ENCODE data around the gene ARSI.

Gene ARSI

DNA sequence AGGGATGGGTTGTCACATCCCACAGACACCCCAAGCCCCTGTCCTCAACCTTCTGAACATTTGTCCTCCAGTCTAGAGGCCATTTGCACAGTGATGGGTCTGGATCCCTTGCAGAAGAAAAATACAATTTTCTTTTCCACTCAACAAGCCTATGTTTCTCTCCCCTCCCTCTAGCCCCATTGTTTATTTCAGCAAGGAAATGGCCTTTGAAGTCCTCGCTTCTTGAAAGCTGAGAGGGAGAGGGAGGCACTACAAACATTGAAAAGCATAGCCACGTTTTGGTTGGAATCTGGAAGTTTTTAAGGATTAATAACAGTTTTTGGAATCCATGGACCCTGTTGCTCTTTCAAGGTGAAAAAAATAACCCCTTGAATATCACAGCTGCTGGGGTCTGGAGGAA is 24.0 kb upstream of the ARSI start:
- no peak for DNase-seq (ENCODE audit: low spot score)

DNA sequence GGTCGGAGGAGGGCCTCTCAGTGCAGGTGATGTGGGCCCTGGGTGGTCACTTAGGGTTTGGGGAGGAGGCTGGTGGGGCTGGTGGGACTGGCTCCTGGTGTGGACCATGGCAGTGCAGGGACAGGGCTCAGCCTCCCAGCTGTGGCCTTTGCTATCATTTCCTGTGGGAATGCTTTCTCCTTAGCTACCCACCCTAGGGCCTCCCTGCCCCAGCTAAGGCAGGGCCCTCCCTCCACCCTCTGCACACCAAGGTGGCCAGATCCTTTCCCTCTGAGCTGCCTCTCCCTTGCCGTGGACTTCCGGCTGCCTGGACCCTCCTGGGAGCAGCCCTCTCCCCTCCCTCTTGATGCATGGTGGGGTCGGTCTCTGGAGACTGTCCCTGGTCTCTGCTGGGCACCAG is 22.7 kb upstream of the ARSI start:
- DNase-seq (ENCODE audit: low spot score) = no peak

DNA sequence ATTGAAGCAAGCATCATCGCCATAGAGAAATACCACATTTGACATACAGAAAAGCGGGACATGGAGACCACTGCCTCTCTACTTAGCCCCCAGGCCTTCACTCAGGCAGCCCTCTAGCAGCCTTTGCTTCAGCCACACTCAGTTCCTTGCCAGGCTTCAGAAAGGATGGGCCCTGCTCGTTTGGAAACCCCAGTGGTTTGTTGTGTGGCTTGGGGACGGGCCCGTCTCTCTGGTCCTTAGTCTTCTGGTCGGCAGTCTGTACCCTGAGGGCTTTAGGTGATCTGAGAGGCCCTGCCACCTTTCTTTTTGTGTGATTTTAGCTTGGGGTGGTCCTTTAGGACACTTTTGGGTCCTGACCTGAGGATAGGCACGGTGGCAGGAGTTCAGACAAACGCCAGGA is 21.1 kb upstream of the ARSI start:
- DNase-seq (ENCODE audit: low spot score) = no peak

DNA sequence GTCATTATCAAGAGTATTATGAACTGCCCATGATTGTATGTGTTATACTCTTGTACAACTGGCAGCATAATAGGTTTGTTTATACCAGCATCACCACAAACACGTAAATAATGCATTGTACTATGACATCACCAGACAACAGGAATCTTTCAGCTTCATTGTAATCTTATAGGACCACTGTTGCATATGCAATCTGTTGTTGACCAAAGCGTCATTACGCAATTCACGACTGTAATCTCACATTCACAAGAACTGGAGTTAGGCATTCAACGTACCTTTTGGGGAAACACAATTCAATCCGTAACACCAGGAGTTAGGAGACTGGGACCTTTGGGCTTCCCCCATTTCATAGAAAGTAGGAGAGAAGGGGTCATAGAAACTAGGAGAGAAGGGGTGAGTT is 20.4 kb upstream of the ARSI start:
- no peak for DNase-seq (ENCODE audit: low spot score)

- DNase-seq (ENCODE audit: low spot score) = no peak
Measured at GRCh38 chr5:150322202-150322601, 19.5 kb upstream of the ARSI start.

GRCh38 chr5:150321784-150322183 is 19.1 kb upstream of the ARSI start:
- DNase-seq (ENCODE audit: low spot score) = no peak

GRCh38 chr5:150321211-150321610 is 18.5 kb upstream of the ARSI start:
- no peak for DNase-seq (ENCODE audit: low spot score)

- DNase-seq (ENCODE audit: low spot score) = peak; percentile 4
Measured at GRCh38 chr5:150320044-150320613, 17.4 kb upstream of the ARSI start.

- DNase-seq (ENCODE audit: low spot score) = no peak
Measured at GRCh38 chr5:150319484-150319790, 16.7 kb upstream of the ARSI start.

DNA sequence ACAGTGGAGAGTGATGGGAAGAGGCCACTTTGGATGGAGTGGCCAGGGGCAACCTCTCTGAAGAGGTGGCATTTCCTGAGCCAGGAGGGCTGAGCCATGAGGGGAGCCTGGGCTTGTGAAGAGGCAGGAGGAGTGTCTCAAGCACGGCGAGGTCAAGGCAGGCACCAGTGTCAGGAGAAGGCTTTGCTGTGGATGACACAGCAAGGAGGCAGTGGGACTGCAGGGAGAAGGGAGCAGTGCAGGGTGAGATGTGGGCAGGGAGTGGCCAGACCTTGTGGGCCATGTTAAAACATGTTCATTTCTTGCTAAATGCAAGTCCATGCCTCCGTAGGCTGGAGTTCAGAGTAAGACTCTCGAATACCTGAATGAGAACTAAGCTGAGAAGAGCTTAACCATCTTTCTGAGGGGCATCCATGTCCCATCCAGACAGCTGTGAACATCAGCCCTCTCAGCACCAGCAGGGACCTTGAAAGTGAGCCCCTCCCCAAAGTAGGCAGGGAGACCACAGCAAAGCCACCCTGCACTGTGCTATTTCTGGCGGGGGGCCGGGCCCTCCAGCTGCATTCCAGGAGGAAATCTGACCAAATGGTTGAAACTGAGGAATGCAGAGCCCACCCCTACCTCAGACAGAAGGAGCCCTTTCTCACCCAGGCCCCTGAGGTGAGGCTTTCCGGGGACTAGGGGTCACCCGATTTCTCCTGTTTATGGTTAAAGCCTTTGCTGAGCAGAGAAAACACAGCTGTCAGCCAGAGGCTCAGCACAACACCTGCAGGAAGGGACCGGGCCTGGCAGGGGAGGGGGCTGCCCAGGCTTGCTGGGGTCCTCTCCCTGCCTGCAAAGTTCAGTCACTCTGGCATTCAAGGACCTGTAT is 16.1 kb upstream of the ARSI start:
- DNase-seq (ENCODE audit: low spot score) = no peak

- peak; percentile 31 for DNase-seq (ENCODE audit: low spot score)
Measured at GRCh38 chr5:150317048-150318003, 14.6 kb upstream of the ARSI start.

DNA sequence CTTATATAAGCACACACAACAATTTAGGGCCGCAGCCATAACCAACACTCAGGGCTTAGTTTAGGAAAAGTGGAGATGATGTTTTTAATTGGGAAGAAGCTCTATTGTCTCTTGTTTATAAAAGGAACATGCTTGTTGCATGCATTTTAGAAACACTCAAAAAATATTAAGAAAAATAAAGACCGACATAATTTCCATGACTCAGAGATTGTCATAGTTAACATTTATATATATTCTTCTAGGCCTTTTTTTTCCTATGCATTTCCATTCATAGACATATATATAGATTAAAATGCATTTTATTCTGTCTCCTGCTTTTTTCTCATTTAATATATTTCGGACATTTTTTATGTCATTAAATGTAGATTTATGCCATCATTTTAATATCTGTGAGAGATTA is 13.6 kb upstream of the ARSI start:
- DNase-seq (ENCODE audit: low spot score) = no peak

DNA sequence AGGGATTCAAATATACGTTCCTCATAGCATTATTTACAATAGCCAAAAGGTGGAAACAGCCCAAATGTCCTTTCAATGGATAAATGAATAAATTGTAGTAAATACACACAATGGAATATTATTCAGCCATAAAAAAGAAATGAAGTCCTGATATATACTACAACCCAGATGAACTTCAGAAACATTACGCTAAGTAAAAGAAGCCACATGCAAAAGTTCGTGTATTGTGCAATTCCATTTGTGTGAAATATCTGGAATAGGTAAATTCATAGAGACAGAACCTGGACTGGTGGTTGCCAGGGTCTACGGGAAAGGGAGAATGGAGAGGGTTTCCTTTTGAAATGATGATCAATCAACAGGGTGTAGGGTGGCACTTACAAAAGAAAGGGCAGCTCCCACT is 12.5 kb upstream of the ARSI start:
- DNase-seq (ENCODE audit: low spot score) = no peak

- no peak for DNase-seq (ENCODE audit: low spot score)
Measured at GRCh38 chr5:150313921-150314716, 11.4 kb upstream of the ARSI start.

- DNase-seq (ENCODE audit: low spot score) = no peak
Measured at GRCh38 chr5:150313501-150313900, 10.8 kb upstream of the ARSI start.

- no peak for DNase-seq (ENCODE audit: low spot score)
Measured at GRCh38 chr5:150312518-150312917, 9.8 kb upstream of the ARSI start.

DNA sequence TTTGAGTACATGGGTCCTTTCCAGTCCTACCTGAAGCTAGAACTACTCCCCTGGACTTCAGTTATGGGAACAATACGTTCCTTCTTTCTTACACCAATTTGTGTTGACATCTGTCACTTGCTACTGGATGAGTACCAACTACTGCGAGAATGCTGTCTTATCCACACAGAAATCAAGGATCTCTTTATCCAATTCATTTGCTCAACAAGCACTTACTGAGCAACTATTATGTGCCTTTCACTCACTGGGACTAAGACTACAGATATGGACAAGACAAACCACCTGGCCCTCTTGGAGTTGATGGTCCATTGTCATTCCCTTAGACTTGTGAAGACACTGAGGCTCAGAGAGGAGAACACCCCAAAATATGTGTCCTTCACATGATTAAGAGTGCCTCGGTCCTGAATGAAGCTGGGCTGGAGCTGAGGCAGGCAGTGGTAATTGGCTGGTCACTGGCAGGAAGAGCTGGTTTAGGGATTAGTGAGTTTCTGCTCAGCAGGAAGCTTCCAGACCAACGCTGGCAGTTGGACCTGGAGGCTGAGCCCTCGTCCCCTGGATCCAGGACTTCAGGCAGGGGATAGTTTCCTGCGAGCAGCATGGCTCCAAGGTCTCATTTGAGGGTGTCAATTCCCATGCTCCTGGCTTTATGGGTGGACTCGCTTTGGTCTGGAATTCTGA is 8.4 kb upstream of the ARSI start:
- DNase-seq (ENCODE audit: low spot score) = no peak

DNA sequence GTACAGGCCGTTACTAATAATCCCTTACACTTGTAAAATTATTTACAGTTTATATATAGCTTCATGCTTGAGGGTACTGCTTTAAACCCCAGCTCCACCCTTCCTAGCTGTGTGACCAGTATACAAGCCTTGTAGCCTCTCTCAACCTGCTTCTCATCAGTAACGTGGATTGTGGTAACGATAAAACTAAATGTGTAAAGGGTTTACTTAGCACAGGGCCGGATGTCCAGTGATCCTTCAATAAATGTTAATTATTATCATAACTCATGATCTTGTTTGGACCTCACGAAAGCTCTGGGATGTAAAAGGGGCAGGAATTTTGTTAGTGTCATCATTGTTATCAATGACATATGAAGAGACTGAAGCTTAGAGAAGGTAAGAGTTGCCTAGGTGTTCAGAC is 7.5 kb upstream of the ARSI start:
- DNase-seq (ENCODE audit: low spot score) = no peak

GRCh38 chr5:150309886-150310239 is 7.2 kb upstream of the ARSI start:
- no peak for DNase-seq (ENCODE audit: low spot score)

DNA sequence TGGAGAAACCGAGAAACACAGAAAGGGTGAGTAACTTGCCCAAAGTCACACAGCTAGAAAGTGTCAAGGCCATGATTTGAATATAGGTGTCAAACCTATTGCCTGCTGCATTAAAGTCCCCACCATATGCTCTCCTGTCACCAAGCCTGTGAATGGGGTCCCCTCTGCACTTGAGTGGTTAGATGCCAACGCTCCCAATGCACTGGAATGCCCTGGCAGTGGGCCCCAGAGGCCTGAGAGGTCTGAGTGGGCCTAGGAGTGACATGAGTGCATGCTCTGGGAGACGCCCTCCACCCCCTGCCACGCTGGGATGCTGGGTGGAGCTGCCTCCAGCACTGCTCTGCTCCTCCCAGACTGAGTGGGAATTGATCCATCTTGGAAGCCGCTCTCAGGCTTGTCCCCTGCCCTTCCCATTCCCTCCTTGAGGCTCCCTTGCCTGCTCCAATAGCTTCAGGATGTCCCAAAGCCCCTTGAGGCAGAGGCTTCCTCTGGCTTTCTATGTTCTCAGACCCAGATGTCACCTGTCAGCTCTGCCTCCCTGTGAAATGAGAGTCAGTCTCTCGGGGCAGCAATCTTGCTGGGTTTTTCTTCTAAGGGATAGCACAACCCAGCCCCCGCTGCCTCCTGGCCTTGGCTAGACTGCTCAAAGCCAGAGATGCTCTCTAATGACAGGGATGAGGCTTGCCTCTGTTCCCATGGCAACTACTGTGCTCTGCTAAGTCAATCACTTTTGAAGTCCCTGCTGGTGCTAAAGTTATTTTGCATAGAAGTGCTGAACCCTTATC is 6.6 kb upstream of the ARSI start:
- DNase-seq (ENCODE audit: low spot score) = no peak

Data from LoVo (cell line).